Lower leg skin (tissue), 3 donors: ENCODE results near the gene GRIK2.

Experiments used
- POLR2A ChIP-seq, 2 donors: fragments of 450-650 bp; IDR thresholded peaks; one replicate each; pipeline ENCODE4 v1.6.1; 2016 to 2017; ENCODE audit warnings: antibody characterized with exemption in 2 of 2, mild to moderate bottlenecking in 1 of 2, moderate library complexity in 1 of 2
- TF ChIP-seq, protein P1 (sequence below), 3 donors: fragments of 450-650 bp; IDR thresholded peaks; one replicate each; pipeline ENCODE4 v1.5.1; 2016; ENCODE audit warnings: antibody characterized with exemption in 3 of 3, mild to moderate bottlenecking in 3 of 3, moderate library complexity in 2 of 3

DNA sequence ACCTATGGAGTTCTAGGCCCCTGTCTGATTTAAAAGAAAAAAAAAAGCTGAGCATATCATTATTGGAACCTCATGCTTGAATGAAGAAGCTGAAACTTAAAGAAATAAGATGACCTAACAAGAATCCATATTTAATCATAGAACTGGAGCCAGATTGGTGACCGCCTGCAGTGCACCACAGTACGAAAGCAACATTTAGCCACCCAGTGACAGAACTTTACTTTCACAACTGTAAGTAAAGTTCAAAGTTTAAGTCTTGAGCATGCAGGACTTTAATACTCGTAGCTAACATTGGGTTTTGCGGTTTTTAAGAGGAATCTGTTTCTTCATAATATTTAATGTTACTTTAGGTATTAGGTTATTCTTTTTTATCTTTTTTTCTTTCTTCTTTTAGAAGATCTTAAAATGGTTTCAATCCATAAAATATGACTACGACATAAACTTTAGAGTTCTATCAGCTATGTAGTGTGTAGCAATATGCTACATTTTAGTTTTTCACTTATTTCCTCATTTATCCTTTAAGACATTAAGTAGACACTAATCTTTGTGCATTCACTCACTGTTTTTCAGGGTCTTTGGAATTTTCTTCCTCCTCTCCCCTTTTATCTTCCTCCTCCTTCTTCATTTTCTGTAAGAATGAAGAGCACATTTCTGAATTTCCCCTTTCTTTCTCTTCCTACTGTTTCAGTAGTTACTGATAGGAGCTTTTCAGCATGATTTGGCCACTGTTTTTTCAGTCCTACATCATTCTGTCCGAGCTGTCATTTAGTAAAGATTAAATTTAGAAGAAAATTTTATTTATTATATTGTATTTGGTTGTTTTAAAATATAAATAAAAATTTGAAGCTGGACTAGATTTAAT is 514.1 kb downstream of the GRIK2 start:
- no peak for TF ChIP-seq POLR2A (IDR thresholded peaks at IDR 0.05)
- TF ChIP-seq, protein P1, sequence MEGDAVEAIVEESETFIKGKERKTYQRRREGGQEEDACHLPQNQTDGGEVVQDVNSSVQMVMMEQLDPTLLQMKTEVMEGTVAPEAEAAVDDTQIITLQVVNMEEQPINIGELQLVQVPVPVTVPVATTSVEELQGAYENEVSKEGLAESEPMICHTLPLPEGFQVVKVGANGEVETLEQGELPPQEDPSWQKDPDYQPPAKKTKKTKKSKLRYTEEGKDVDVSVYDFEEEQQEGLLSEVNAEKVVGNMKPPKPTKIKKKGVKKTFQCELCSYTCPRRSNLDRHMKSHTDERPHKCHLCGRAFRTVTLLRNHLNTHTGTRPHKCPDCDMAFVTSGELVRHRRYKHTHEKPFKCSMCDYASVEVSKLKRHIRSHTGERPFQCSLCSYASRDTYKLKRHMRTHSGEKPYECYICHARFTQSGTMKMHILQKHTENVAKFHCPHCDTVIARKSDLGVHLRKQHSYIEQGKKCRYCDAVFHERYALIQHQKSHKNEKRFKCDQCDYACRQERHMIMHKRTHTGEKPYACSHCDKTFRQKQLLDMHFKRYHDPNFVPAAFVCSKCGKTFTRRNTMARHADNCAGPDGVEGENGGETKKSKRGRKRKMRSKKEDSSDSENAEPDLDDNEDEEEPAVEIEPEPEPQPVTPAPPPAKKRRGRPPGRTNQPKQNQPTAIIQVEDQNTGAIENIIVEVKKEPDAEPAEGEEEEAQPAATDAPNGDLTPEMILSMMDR (IDR thresholded peaks at IDR 0.05) = no peak
